Measurements from ENCODE around the gene UBAC2.

Gene UBAC2

DNA sequence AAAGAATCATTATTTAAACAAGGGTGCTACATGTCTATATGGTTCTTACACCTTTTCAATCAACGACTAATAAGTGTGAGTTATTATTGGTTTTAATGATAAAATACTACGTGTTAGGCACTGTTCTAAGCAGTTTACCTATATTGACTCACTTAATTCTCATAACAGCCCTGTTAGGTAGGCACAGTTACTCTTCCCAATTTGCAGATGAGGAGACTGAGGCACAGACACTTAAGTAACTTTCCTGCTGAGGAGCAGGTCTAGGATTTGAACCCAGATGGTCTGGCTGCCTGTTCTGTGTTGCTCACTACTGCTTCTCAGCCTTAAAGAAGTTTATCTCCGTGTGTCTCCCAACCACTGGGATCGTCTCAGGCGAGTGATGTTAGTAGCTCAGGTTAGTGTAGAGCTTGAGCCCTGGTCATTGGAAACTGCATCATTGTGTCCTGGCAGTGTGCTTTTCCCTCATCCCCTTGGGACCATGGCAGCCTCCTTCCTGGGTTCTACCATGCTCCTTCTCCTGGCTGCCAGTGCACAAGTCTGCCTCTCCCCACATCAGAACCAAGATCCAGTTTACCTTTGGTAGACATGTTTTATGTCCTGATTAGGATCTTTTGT, 10.9 kb downstream of the UBAC2 start:
- CTCF ChIA-PET = no interaction called here

GRCh38 chr13:99214232-99214631, 13.6 kb downstream of the UBAC2 start:
- ChIA-PET CTCF (interaction anchor here (1.0 to 1.9 kb wide), 3 partner anchors 10 to 53 kb away, joined by 3 to 10 read pairs (median 3); no protein-coding TSS in a partner anchor), POLR2A (interaction anchor here (1.1 kb wide), 1 partner anchor 14 kb away, joined by 5 read pairs; the partner anchor contains the start of gene UBAC2)
- H3K27me3 ChIP-seq (replicated peaks in 2 of 5; ENCODE audit: control insufficient read depth in 4 of 5, insufficient read depth in 5 of 5, low read length in 4 of 5) = no peaks in the 10 kb centered on the region
- 53% methylated on average over 4 of the region's 7 CpGs for WGBS (ENCODE audit: insufficient coverage)
- H3K27ac ChIP-seq (ENCODE audit: insufficient read depth in 1 of 2, low read depth in 1 of 2, low read length in 2 of 2, poor library complexity in 1 of 2, severe bottlenecking in 2 of 2) = no peak overlapping the region
- peaks cover 0 to 13% (median under 1%) of the 10 kb centered on the region in 4 experiments for H3K36me3 ChIP-seq (ENCODE audit: control insufficient read depth in 4 of 4, insufficient read depth in 4 of 4, low read length in 3 of 4)
- no peaks in the 10 kb centered on the region for H3K9me3 ChIP-seq (ENCODE audit: control extremely low read depth in 1 of 5, control insufficient read depth in 4 of 5, insufficient read depth in 2 of 5, low read depth in 1 of 5, low read length in 4 of 5)
- H3K4me1 ChIP-seq (ENCODE audit: control extremely low read depth in 1 of 4, control insufficient read depth in 4 of 4, insufficient read depth in 4 of 4, low read length in 3 of 4) = peaks cover 4 to 33% (median 23%) of the 10 kb centered on the region in 4 experiments
- H3K4me3 ChIP-seq (ENCODE audit: control insufficient read depth in 1 of 7, extremely low read depth in 1 of 7, insufficient read depth in 4 of 7, low read depth in 2 of 7, low read length in 6 of 7) = no peak overlapping the region
- peak in 2 of 3 donors; percentile 43 to 54 for DNase-seq

More for the DNA sequence above, 10.9 kb downstream of the UBAC2 start:
- Histone ChIP-seq H3K4me1 (ENCODE audit: control extremely low read depth in 1 of 4, control insufficient read depth in 4 of 4, insufficient read depth in 4 of 4, low read length in 3 of 4) (peaks cover 0 to 11% (median 5%) of the 10 kb centered on the region in 4 experiments), H3K4me3 (ENCODE audit: control insufficient read depth in 1 of 7, extremely low read depth in 1 of 7, insufficient read depth in 4 of 7, low read depth in 2 of 7, low read length in 6 of 7) (no peak overlapping the region), H3K27me3 (replicated peaks in 2 of 5; ENCODE audit: control insufficient read depth in 4 of 5, insufficient read depth in 5 of 5, low read length in 4 of 5) (no peaks in the 10 kb centered on the region), H3K9me3 (ENCODE audit: control extremely low read depth in 1 of 5, control insufficient read depth in 4 of 5, insufficient read depth in 2 of 5, low read depth in 1 of 5, low read length in 4 of 5) (no peaks in the 10 kb centered on the region), H3K27ac (ENCODE audit: insufficient read depth in 1 of 2, low read depth in 1 of 2, low read length in 2 of 2, poor library complexity in 1 of 2, severe bottlenecking in 2 of 2) (no peak overlapping the region), H3K36me3 (ENCODE audit: control insufficient read depth in 4 of 4, insufficient read depth in 4 of 4, low read length in 3 of 4) (peaks cover under 1 to 23% (median 2%) of the 10 kb centered on the region in 4 experiments)
- WGBS (ENCODE audit: insufficient coverage) = 96% methylated on average over 4 of the region's 5 CpGs
- DNase-seq = no peak
- POLR2A ChIA-PET = no interaction called here

GRCh38 chr13:99214731-99215130, 14.1 kb downstream of the UBAC2 start:
- 88% methylated on average over 1 of the region's 1 CpG for WGBS (ENCODE audit: insufficient coverage)
- no peak for DNase-seq
- CTCF ChIA-PET = interaction anchor here (0.7 to 1.9 kb wide), 6 partner anchors 9 to 52 kb away, joined by 3 to 10 read pairs (median 3); no protein-coding TSS in a partner anchor
- Histone ChIP-seq H3K9me3 (ENCODE audit: control extremely low read depth in 1 of 5, control insufficient read depth in 4 of 5, insufficient read depth in 2 of 5, low read depth in 1 of 5, low read length in 4 of 5) (no peaks in the 10 kb centered on the region), H3K27me3 (replicated peaks in 2 of 5; ENCODE audit: control insufficient read depth in 4 of 5, insufficient read depth in 5 of 5, low read length in 4 of 5) (no peaks in the 10 kb centered on the region), H3K36me3 (ENCODE audit: control insufficient read depth in 4 of 4, insufficient read depth in 4 of 4, low read length in 3 of 4) (peaks cover 0 to 11% (median under 1%) of the 10 kb centered on the region in 4 experiments), H3K4me1 (ENCODE audit: control extremely low read depth in 1 of 4, control insufficient read depth in 4 of 4, insufficient read depth in 4 of 4, low read length in 3 of 4) (peaks cover 6 to 36% (median 24%) of the 10 kb centered on the region in 4 experiments), H3K4me3 (ENCODE audit: control insufficient read depth in 1 of 7, extremely low read depth in 1 of 7, insufficient read depth in 4 of 7, low read depth in 2 of 7, low read length in 6 of 7) (no peak overlapping the region), H3K27ac (ENCODE audit: insufficient read depth in 1 of 2, low read depth in 1 of 2, low read length in 2 of 2, poor library complexity in 1 of 2, severe bottlenecking in 2 of 2) (no peak overlapping the region)
- POLR2A ChIA-PET = interaction anchor here (1.1 kb wide), 1 partner anchor 14 kb away, joined by 5 read pairs; the partner anchor contains the start of gene UBAC2

DNA sequence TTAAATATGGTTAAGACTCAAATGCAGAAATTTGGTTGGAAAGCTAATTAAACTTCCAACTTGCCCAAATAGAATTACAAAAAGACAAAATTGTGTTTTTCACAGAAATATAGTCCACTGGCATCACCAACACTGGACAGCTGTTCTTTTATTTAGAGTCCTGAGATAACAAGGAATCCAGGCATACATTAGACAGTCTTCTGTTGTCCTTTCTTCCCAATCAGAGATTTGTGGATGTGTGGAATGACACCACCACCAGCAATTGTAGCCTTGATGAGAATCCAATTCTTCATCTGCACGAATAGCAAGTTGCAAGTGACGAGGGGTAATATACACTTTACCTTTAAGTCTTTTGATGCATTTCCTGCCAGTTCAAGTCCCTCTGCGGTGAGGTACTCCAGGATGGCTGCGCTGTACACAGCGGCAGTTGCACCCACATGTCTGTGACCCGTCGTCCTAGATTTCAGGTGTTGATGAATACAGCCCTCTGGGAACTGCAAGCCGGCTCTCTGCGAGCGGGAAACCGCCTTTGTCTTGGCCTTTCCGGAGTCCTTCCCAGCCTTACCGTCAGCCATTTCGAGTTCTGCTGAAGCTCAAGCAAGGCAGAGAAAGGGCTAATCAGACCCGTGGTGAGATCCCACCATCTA, 14.7 kb downstream of the UBAC2 start:
- no peaks in the 10 kb centered on the region for H3K9me3 ChIP-seq (ENCODE audit: control extremely low read depth in 1 of 5, control insufficient read depth in 4 of 5, insufficient read depth in 2 of 5, low read depth in 1 of 5, low read length in 4 of 5)
- H3K4me3 ChIP-seq (ENCODE audit: control insufficient read depth in 1 of 7, extremely low read depth in 1 of 7, insufficient read depth in 4 of 7, low read depth in 2 of 7, low read length in 6 of 7) = no peak overlapping the region
- 94% methylated on average over 7 of the region's 15 CpGs for WGBS (ENCODE audit: insufficient coverage)
- POLR2A ChIA-PET = interaction anchor here (1.1 kb wide), 1 partner anchor 15 kb away, joined by 5 read pairs; the partner anchor contains the start of gene UBAC2
- CTCF ChIA-PET = interaction anchor here (0.7 to 1.9 kb wide), 6 partner anchors 9 to 52 kb away, joined by 3 to 10 read pairs (median 3); no protein-coding TSS in a partner anchor
- H3K27ac ChIP-seq (ENCODE audit: insufficient read depth in 1 of 2, low read depth in 1 of 2, low read length in 2 of 2, poor library complexity in 1 of 2, severe bottlenecking in 2 of 2) = no peak overlapping the region
- peaks cover 0 to 11% (median under 1%) of the 10 kb centered on the region in 4 experiments for H3K36me3 ChIP-seq (ENCODE audit: control insufficient read depth in 4 of 4, insufficient read depth in 4 of 4, low read length in 3 of 4)
- DNase-seq = no peak
- no peaks in the 10 kb centered on the region for H3K27me3 ChIP-seq (replicated peaks in 2 of 5; ENCODE audit: control insufficient read depth in 4 of 5, insufficient read depth in 5 of 5, low read length in 4 of 5)
- peaks cover 12 to 38% (median 26%) of the 10 kb centered on the region in 4 experiments for H3K4me1 ChIP-seq (ENCODE audit: control extremely low read depth in 1 of 4, control insufficient read depth in 4 of 4, insufficient read depth in 4 of 4, low read length in 3 of 4)

DNA sequence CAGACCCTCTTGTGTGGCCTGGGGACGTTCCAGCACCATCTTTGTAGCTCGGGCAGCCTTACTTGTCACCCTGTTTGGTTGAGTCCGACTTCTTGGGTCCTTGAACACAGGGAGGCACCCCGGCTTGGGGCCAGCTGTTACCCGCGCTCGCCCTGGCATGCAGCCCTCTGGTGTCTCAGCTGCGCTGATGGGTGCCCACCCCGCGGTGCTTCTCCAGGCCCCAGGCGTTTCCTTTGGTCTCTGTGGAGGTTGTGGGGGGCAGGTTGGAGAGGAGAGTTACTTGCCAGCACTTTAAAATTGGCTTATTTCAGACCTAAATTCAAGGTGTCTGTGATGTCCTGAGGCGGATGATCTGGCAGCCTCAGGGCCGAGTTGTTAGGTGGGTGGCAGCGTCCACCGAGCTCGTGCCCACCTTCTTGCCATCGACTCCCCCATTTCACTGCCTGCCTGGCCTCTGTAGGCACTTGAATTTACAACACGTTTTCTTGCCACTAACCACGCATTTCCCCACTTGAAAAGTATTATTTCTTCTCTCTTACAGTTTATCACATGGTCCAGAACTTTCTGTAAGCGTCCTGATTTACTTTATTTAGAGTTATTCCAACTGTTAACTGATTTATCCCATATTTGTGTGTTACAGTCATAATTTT, 16.9 kb downstream of the UBAC2 start:
- no peak for DNase-seq
- ChIA-PET CTCF (interaction anchor here (1.1 to 2.5 kb wide), 4 partner anchors 9 to 16 kb away, joined by 3 to 10 read pairs (median 6); no protein-coding TSS in a partner anchor), POLR2A (interaction anchor here (0.7 kb wide), 1 partner anchor 46 kb away, joined by 3 read pairs; no protein-coding TSS in a partner anchor)
- Histone ChIP-seq H3K4me3 (ENCODE audit: control insufficient read depth in 1 of 7, extremely low read depth in 1 of 7, insufficient read depth in 4 of 7, low read depth in 2 of 7, low read length in 6 of 7) (no peak overlapping the region), H3K36me3 (ENCODE audit: control insufficient read depth in 4 of 4, insufficient read depth in 4 of 4, low read length in 3 of 4) (peaks cover 0 to 14% (median 4%) of the 10 kb centered on the region in 4 experiments), H3K27me3 (replicated peaks in 2 of 5; ENCODE audit: control insufficient read depth in 4 of 5, insufficient read depth in 5 of 5, low read length in 4 of 5) (no peaks in the 10 kb centered on the region), H3K27ac (ENCODE audit: insufficient read depth in 1 of 2, low read depth in 1 of 2, low read length in 2 of 2, poor library complexity in 1 of 2, severe bottlenecking in 2 of 2) (no peak overlapping the region), H3K4me1 (ENCODE audit: control extremely low read depth in 1 of 4, control insufficient read depth in 4 of 4, insufficient read depth in 4 of 4, low read length in 3 of 4) (peaks cover 16 to 53% (median 30%) of the 10 kb centered on the region in 4 experiments), H3K9me3 (ENCODE audit: control extremely low read depth in 1 of 5, control insufficient read depth in 4 of 5, insufficient read depth in 2 of 5, low read depth in 1 of 5, low read length in 4 of 5) (peaks cover 0 to 4% (median 0%) of the 10 kb centered on the region in 5 experiments)
- WGBS (ENCODE audit: insufficient coverage) = 72% methylated on average over 16 of the region's 20 CpGs

GRCh38 chr13:99218126-99218525, 17.5 kb downstream of the UBAC2 start:
- peaks cover 0 to 4% (median 0%) of the 10 kb centered on the region in 5 experiments for H3K9me3 ChIP-seq (ENCODE audit: control extremely low read depth in 1 of 5, control insufficient read depth in 4 of 5, insufficient read depth in 2 of 5, low read depth in 1 of 5, low read length in 4 of 5)
- no peak overlapping the region for H3K4me3 ChIP-seq (ENCODE audit: control insufficient read depth in 1 of 7, extremely low read depth in 1 of 7, insufficient read depth in 4 of 7, low read depth in 2 of 7, low read length in 6 of 7)
- CTCF ChIA-PET = interaction anchor here (1.2 to 2.5 kb wide), 5 partner anchors 11 to 42 kb away, joined by 3 to 11 read pairs (median 8); no protein-coding TSS in a partner anchor
- H3K27ac ChIP-seq (ENCODE audit: insufficient read depth in 1 of 2, low read depth in 1 of 2, low read length in 2 of 2, poor library complexity in 1 of 2, severe bottlenecking in 2 of 2) = no peak overlapping the region
- H3K4me1 ChIP-seq (ENCODE audit: control extremely low read depth in 1 of 4, control insufficient read depth in 4 of 4, insufficient read depth in 4 of 4, low read length in 3 of 4) = peaks cover 16 to 53% (median 30%) of the 10 kb centered on the region in 4 experiments
- POLR2A ChIA-PET = no interaction called here
- no peaks in the 10 kb centered on the region for H3K27me3 ChIP-seq (replicated peaks in 2 of 5; ENCODE audit: control insufficient read depth in 4 of 5, insufficient read depth in 5 of 5, low read length in 4 of 5)
- no peak for DNase-seq
- peaks cover 0 to 14% (median 4%) of the 10 kb centered on the region in 4 experiments for H3K36me3 ChIP-seq (ENCODE audit: control insufficient read depth in 4 of 4, insufficient read depth in 4 of 4, low read length in 3 of 4)

Data from common myeloid progenitor, CD34-positive (primary cell).